IMR-90 (cell line): ENCODE measurements around the gene STK33. TPM values are rescaled to one million over a fixed set of nuclear protein-coding genes. Genes with fewer than 3 reads are reported as not detected.

Experiments used
- ATAC-seq: fragments of 200-7000 bp; cut with Tn5 transposase; 2 replicates; pipeline ENCODE4 v1.9.1; 2020; ENCODE audit warnings: low read depth, mild to moderate bottlenecking, moderate library complexity
- BruUV-seq: library from RNA; stranded (reverse); fragments of 400-500 nt; replicated peaks from 2 replicates; lab custom pipeline; 2021; lab: Mats Ljungman, UMichigan
- CTCF ChIA-PET: fragments of 300-600 bp; formaldehyde crosslinking; extraction: SDS; loops from one replicate; lab custom pipeline; 2021; ENCODE audit warnings: antibody characterized with exemption; lab: Yijun Ruan, JAX
- POLR2A ChIA-PET: fragments of 300-600 bp; sonication (Branson Sonifier 250); formaldehyde crosslinking; loops from one replicate; lab custom pipeline; 2022; ENCODE audit warnings: antibody characterized with exemption; ENCODE audit not compliant: unreplicated experiment; lab: Charles Lee
- DNase-seq: peaks from one replicate; pipeline ENCODE4 v3.0.0; 2013
- H2AFZ ChIP-seq: replicated peaks from 2 replicates; pipeline ENCODE3; 2013; ENCODE audit warnings: low read length, mild to moderate bottlenecking; ENCODE audit not compliant: poor library complexity
- H2AK5ac ChIP-seq: 2 replicates; pipeline ENCODE4 v1.6.1; 2013; ENCODE audit warnings: low read depth, low read length, inconsistent platforms
- H2AK9ac ChIP-seq: replicated peaks from 2 replicates; pipeline ENCODE3; 2013; ENCODE audit warnings: mild to moderate bottlenecking, low read depth, low read length, moderate library complexity; ENCODE audit not compliant: poor library complexity
- H2BK120ac ChIP-seq: 2 replicates; pipeline ENCODE4 v1.6.1; 2013; ENCODE audit warnings: low read depth, low read length, inconsistent platforms
- H2BK15ac ChIP-seq: 3 replicates; pipeline ENCODE4 v1.6.1; 2013; ENCODE audit warnings: low read depth, low read length, inconsistent platforms
- H2BK20ac ChIP-seq: 2 replicates; pipeline ENCODE4 v1.6.1; 2013; ENCODE audit warnings: low read depth, mild to moderate bottlenecking, inconsistent platforms, low read length, moderate library complexity
- H2BK5ac ChIP-seq: 2 replicates; pipeline ENCODE4 v1.6.1; 2013; ENCODE audit warnings: mild to moderate bottlenecking, low read depth, low read length, inconsistent platforms; ENCODE audit not compliant: poor library complexity, severe bottlenecking
- H3K14ac ChIP-seq: replicated peaks from 2 replicates; pipeline ENCODE4 v1.6.1; 2013; ENCODE audit warnings: low read depth, low read length, inconsistent platforms
- H3K18ac ChIP-seq: 2 replicates; pipeline ENCODE4 v1.6.1; 2013; ENCODE audit warnings: low read depth, low read length, control low read depth
- H3K23ac ChIP-seq: 2 replicates; pipeline ENCODE4 v1.6.1; 2013; ENCODE audit warnings: low read depth, low read length, inconsistent platforms
- H3K27ac ChIP-seq: 2 replicates; pipeline ENCODE4 v1.5.1; 2013; ENCODE audit warnings: mild to moderate bottlenecking, control low read depth, low read length; ENCODE audit not compliant: insufficient read depth
- H3K27me3 ChIP-seq: 2 replicates; pipeline ENCODE4 v1.6.1; 2013; ENCODE audit warnings: low read length; ENCODE audit not compliant: control insufficient read depth, insufficient read depth
- H3K36me3 ChIP-seq: 2 replicates; pipeline ENCODE4 v1.6.1; 2013; ENCODE audit warnings: low read length, mixed read lengths; ENCODE audit not compliant: control insufficient read depth, insufficient read depth
- H3K4ac ChIP-seq: 2 replicates; pipeline ENCODE4 v1.6.1; 2013; ENCODE audit warnings: low read depth, low read length, inconsistent platforms
- H3K4me1 ChIP-seq: 2 replicates; pipeline ENCODE4 v1.6.1; 2013; ENCODE audit warnings: low read length, mixed read lengths; ENCODE audit not compliant: control insufficient read depth, insufficient read depth
- H3K4me2 ChIP-seq: 2 replicates; pipeline ENCODE4 v1.6.1; 2013; ENCODE audit warnings: low read depth, mild to moderate bottlenecking, control low read depth, low read length, moderate library complexity
- H3K4me3 ChIP-seq: 2 replicates; pipeline ENCODE4 v1.5.1; 2013; ENCODE audit warnings: low read depth, mild to moderate bottlenecking, control low read depth, low read length, moderate library complexity; ENCODE audit not compliant: insufficient read depth
- H3K56ac ChIP-seq: 2 replicates; pipeline ENCODE4 v1.6.1; 2013; ENCODE audit warnings: low read length, inconsistent platforms; ENCODE audit not compliant: insufficient read depth; ENCODE audit errors: extremely low read depth
- H3K79me1 ChIP-seq, 2 experiments: 2 replicates each; pipeline ENCODE4 v1.6.1; 2013; ENCODE audit warnings: low read length in 2 of 2, inconsistent platforms in 1 of 2, low read depth in 1 of 2
- H3K9ac ChIP-seq: 2 replicates; pipeline ENCODE4 v1.6.1; 2013; ENCODE audit warnings: low read depth, low read length, control low read depth
- H3K9me1 ChIP-seq: 2 replicates; pipeline ENCODE4 v1.6.1; 2013; ENCODE audit warnings: low read length, inconsistent platforms; ENCODE audit not compliant: insufficient read depth
- H3K9me3 ChIP-seq: 2 replicates; pipeline ENCODE4 v1.6.1; 2013; ENCODE audit warnings: low read length; ENCODE audit not compliant: control insufficient read depth, insufficient read depth
- H4K20me1 ChIP-seq: 2 replicates; pipeline ENCODE4 v1.6.1; 2013; ENCODE audit warnings: low read length, inconsistent platforms; ENCODE audit not compliant: insufficient read depth
- H4K5ac ChIP-seq: 2 replicates; pipeline ENCODE4 v1.6.1; 2013; ENCODE audit warnings: mild to moderate bottlenecking, low read depth, low read length, control low read depth
- H4K8ac ChIP-seq, 2 experiments: 2 replicates each; pipeline ENCODE4 v1.6.1; 2013; ENCODE audit warnings: low read depth in 2 of 2, low read length in 2 of 2, control low read depth in 1 of 2, inconsistent platforms in 1 of 2
- H4K91ac ChIP-seq: 2 replicates; pipeline ENCODE4 v1.6.1; 2013; ENCODE audit warnings: low read depth, low read length, inconsistent platforms; ENCODE audit not compliant: insufficient read depth
- BHLHE40 ChIP-seq: fragments of 150-350 bp; IDR thresholded peaks from 2 replicates; pipeline ENCODE4 v1.6.1; 2016; ENCODE audit warnings: mild to moderate bottlenecking, low read depth, low read length
- CTCF ChIP-seq: conservative IDR thresholded peaks from 2 replicates; pipeline ENCODE4 v1.5.1; 2012; ENCODE audit warnings: mild to moderate bottlenecking, low read depth, low read length, improper control_type of control experiment
- ELK1 ChIP-seq: fragments of 150-350 bp; IDR thresholded peaks from 2 replicates; pipeline ENCODE4 v1.6.1; 2016; ENCODE audit warnings: low read depth, mild to moderate bottlenecking, low read length, moderate library complexity, borderline replicate concordance
- FOS ChIP-seq: fragments of 150-350 bp; IDR thresholded peaks from 2 replicates; pipeline ENCODE4 v1.6.1; 2016; ENCODE audit warnings: low read depth, low read length
- MAFK ChIP-seq: IDR thresholded peaks from 2 replicates; pipeline ENCODE4 v1.6.1; 2012; ENCODE audit warnings: low read depth, low read length, improper control_type of control experiment
- MAZ ChIP-seq: IDR thresholded peaks from 2 replicates; pipeline ENCODE4 v1.6.1; 2012; ENCODE audit warnings: low read depth, mild to moderate bottlenecking, low read length, improper control_type of control experiment, moderate library complexity, borderline replicate concordance
- RAD21 ChIP-seq: IDR thresholded peaks from 2 replicates; pipeline ENCODE4 v1.6.1; 2012; ENCODE audit warnings: low read length, improper control_type of control experiment
- RCOR1 ChIP-seq: IDR thresholded peaks from 2 replicates; pipeline ENCODE4 v1.6.1; 2012; ENCODE audit warnings: mild to moderate bottlenecking, low read length, improper control_type of control experiment; ENCODE audit not compliant: insufficient replicate concordance
- WGBS, 2 experiments: methylation state at CpG; one replicate each; pipeline versions ENCODE4 v1.1.5 to v1.1.7; 2013; ENCODE audit warnings: missing lambda C conversion rate in 2 of 2; ENCODE audit not compliant: insufficient read length in 1 of 2; ENCODE audit errors: extremely low coverage in 2 of 2; 5-methylcytosine and 5-hydroxymethylcytosine counted together
- dilution Hi-C: fragments of 300-500 bp; cut with HindIII; formaldehyde crosslinking; loops from one replicate; pipeline ENCODE4 v1.14.3; 2018; ENCODE audit warnings: low sequenced_read_pairs; ENCODE audit not compliant: unreplicated experiment
- in situ Hi-C: fragments of 300-500 bp; cut with MboI; formaldehyde crosslinking; loops from 3 replicates; pipeline ENCODE4 v1.14.3; 2019; ENCODE audit warnings: low sequenced_read_pairs, inconsistent platforms, mixed read lengths
- intact Hi-C: fragments of 100-400 bp; cut with micrococcal nuclease; formaldehyde crosslinking; loops from 2 replicates; pipeline ENCODE4 v1.10.0; 2022
- polyA plus RNA-seq, 3 experiments: library from polyadenylated mRNA; depleted of rRNA; stranded (reverse); fragments of >200 nt; gene quantifications; 2 replicates each; pipeline ENCODE4 v1.2.3, GENCODE V29; 2012; ENCODE audit warnings: low replicate concordance in 1 of 3
- total RNA-seq: library from RNA; depleted of rRNA; stranded (reverse); fragments of >200 nt; gene quantifications from 2 replicates; pipeline ENCODE4 v1.2.3, GENCODE V29; 2012

STK33 gene
- total and polyA plus RNA-seq, 2 of the 4 experiments (the other 2 are of a cell fraction): 2.3 to 2.6 TPM

- WGBS, 2 experiments: no CpG with 5 or more reads among the region's 4 CpGs
- no peak overlapping the region for H4K8ac ChIP-seq
These were observed 241.7 kb downstream of the STK33 start for GRCh38 chr11:8352103-8352875.

More at GRCh38 chr11:8352103-8352875, 241.7 kb downstream of the STK33 start:
- Histone ChIP-seq H2AK5ac (no peak overlapping the region), H3K23ac (no peak overlapping the region), H3K14ac (no peak overlapping the region), H3K4me2 (no peak overlapping the region), H3K4me3 (no peak overlapping the region), H3K9me1 (no peaks in the 10 kb centered on the region), H2BK5ac (no peak overlapping the region), H3K9me3 (no peaks in the 10 kb centered on the region), H3K4ac (no peak overlapping the region), H3K18ac (no peak overlapping the region), H4K5ac (no peak overlapping the region), H3K79me1 (no peaks in the 10 kb centered on the region), H2BK120ac (no peak overlapping the region), H3K56ac (no peak overlapping the region), H2BK15ac (no peak overlapping the region), H2AK9ac (no peak overlapping the region), H3K27ac (no peak overlapping the region), H3K4me1 (no peaks in the 10 kb centered on the region), H4K20me1 (no peaks in the 10 kb centered on the region), H2AFZ (no peak overlapping the region), H2BK20ac (no peak overlapping the region), H3K9ac (no peak overlapping the region), H4K91ac (no peak overlapping the region), H3K27me3 (peaks cover 43% of the 10 kb centered on the region), H3K36me3 (no peaks in the 10 kb centered on the region)
- no TSS peak for BruUV-seq
- ChIA-PET POLR2A (no interaction called here), CTCF (no interaction called here)
- in situ Hi-C loops: no loop called here
- intact Hi-C loops: no loop called here
- dilution Hi-C loops: no loop called here
- DNase-seq (no peak), ATAC-seq (no peak)
- TF ChIP-seq FOS (no peak), ELK1 (no peak), MAFK (no peak), RCOR1 (no peak), RAD21 (no peak), CTCF (no peak), MAZ (no peak), BHLHE40 (no peak)
